Body of pancreas (tissue), 4 donors: ENCODE results near the gene NHSL1. TPM values are rescaled to one million over a fixed set of nuclear protein-coding genes. Genes with fewer than 3 reads are reported as not detected.

Source experiments
- ATAC-seq: fragments of 150-250 bp; one replicate; pipeline ENCODE4 v1.9.1; 2016
- DNase-seq, 4 donors: peaks; one replicate each; pipeline ENCODE4 v3.0.0-alpha.2; 2019
- H3K27ac ChIP-seq, 4 donors: fragments of 200-600 bp; sonication (generic); 1 replicate in 3 of 4; 2 replicates in 1 of 4; pipeline versions ENCODE4 v1.5.1 to v1.6.1; 2016 to 2019; ENCODE audit warnings: mild to moderate bottlenecking in 1 of 4, mixed read lengths in 1 of 4, moderate library complexity in 1 of 4
- H3K27me3 ChIP-seq, 2 donors: fragments of 200-600 bp; sonication (generic); one replicate each; pipeline ENCODE4 v1.6.0; 2016; ENCODE audit warnings: mild to moderate bottlenecking in 1 of 2
- H3K36me3 ChIP-seq, 2 donors: fragments of 200-600 bp; sonication (generic); replicated peaks in 1 of 2; 2 replicates each; pipeline ENCODE4 v1.5.1; 2016; ENCODE audit warnings: low read depth in 2 of 2; ENCODE audit not compliant: insufficient read depth in 1 of 2
- H3K4me1 ChIP-seq: fragments of 200-600 bp; sonication (generic); one replicate; pipeline ENCODE4 v1.6.0; 2016
- H3K4me3 ChIP-seq, 2 donors: fragments of 200-600 bp; sonication (generic); 1 replicate in 1 of 2; 2 replicates in 1 of 2; pipeline ENCODE4 v1.5.1; 2016 to 2019
- H3K9me3 ChIP-seq, 3 donors: fragments of 200-600 bp; sonication (generic); 1 replicate in 2 of 3; 2 replicates in 1 of 3; pipeline ENCODE4 v1.5.1; 2016
- POLR2A ChIP-seq, 3 donors: fragments of 450-650 bp; IDR thresholded peaks; one replicate each; pipeline ENCODE4 v1.6.1; 2016; ENCODE audit warnings: antibody characterized with exemption in 3 of 3, mild to moderate bottlenecking in 2 of 3
- WGBS, 2 donors: methylation state at CpG; one replicate each; pipeline ENCODE4 v1.1.5; 2017; 5-methylcytosine and 5-hydroxymethylcytosine counted together
- intact Hi-C: fragments of 100-400 bp; cut with DNase I; formaldehyde crosslinking; loops from one replicate; pipeline ENCODE4 v1.15.1; 2023
- total RNA-seq, 2 donors: library from RNA; depleted of rRNA; stranded (reverse); fragments of >200 nt; gene quantifications; one replicate each; pipeline ENCODE4 v1.1.0, GENCODE V29; 2016
- TF ChIP-seq, protein P1 (sequence below), 7 experiments: fragments of 450-650 bp in 4 of 7; fragments of 200-600 bp in 3 of 7; sonication (generic) in 3 of 7; IDR thresholded peaks; one replicate each; pipeline ENCODE4 v1.5.1; 2016 to 2019; ENCODE audit warnings: antibody characterized with exemption in 7 of 7

Gene NHSL1
- total RNA-seq, 2 donors from 2014 or later = 5.2 to 7.3 TPM

- no peak for DNase-seq
These were observed 23.2 kb downstream of the NHSL1 start for GRCh38 chr6:138476116-138476515.

DNA sequence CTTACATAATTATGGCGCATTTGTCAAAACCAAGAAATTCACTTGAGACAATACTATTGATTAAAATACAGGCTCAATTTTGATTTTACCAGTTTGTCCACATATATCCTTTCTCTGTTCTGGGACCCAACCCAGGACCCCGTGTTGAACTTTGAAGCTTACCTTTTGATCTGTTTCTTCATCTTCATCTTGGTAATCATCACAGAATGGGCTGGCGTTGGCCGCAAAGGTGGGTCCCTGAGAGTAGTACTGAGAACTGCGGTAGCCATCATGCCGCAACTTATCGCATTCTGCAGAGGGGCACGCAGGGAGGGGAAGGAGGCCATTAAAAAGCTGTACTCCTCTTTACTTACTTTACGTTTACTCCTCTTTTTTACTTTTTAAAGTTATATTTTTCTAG, 26.1 kb downstream of the NHSL1 start:
- 91% methylated on average over 9 of the region's 9 CpGs for WGBS, 2 donors
- Histone ChIP-seq H3K4me3 (no peak overlapping the region), H3K9me3 (no peaks in the 10 kb centered on the region), H3K36me3 (no peaks in the 10 kb centered on the region), H3K27me3 (no peaks in the 10 kb centered on the region), H3K4me1 (no peaks in the 10 kb centered on the region), H3K27ac (no peak overlapping the region)
- ATAC-seq (no peak), DNase-seq (no peak)
- no peak for TF ChIP-seq POLR2A (IDR thresholded peaks at IDR 0.05)
- TF ChIP-seq, protein P1, sequence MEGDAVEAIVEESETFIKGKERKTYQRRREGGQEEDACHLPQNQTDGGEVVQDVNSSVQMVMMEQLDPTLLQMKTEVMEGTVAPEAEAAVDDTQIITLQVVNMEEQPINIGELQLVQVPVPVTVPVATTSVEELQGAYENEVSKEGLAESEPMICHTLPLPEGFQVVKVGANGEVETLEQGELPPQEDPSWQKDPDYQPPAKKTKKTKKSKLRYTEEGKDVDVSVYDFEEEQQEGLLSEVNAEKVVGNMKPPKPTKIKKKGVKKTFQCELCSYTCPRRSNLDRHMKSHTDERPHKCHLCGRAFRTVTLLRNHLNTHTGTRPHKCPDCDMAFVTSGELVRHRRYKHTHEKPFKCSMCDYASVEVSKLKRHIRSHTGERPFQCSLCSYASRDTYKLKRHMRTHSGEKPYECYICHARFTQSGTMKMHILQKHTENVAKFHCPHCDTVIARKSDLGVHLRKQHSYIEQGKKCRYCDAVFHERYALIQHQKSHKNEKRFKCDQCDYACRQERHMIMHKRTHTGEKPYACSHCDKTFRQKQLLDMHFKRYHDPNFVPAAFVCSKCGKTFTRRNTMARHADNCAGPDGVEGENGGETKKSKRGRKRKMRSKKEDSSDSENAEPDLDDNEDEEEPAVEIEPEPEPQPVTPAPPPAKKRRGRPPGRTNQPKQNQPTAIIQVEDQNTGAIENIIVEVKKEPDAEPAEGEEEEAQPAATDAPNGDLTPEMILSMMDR (IDR thresholded peaks at IDR 0.05) = no peak
- intact Hi-C loops = no loop called here

More at GRCh38 chr6:138476116-138476515, 23.2 kb downstream of the NHSL1 start:
- H3K4me3 ChIP-seq = no peak overlapping the region
- no peak for TF ChIP-seq POLR2A (IDR thresholded peaks at IDR 0.05)
- TF ChIP-seq, protein P1 (IDR thresholded peaks at IDR 0.05) = no peak
- H3K9me3 ChIP-seq = no peaks in the 10 kb centered on the region
- ATAC-seq = no peak
- H3K27me3 ChIP-seq = no peaks in the 10 kb centered on the region
- no peaks in the 10 kb centered on the region for H3K36me3 ChIP-seq
- intact Hi-C loops = no loop called here
- H3K4me1 ChIP-seq = peaks cover 17% of the 10 kb centered on the region
- H3K27ac ChIP-seq = no peak overlapping the region

DNA sequence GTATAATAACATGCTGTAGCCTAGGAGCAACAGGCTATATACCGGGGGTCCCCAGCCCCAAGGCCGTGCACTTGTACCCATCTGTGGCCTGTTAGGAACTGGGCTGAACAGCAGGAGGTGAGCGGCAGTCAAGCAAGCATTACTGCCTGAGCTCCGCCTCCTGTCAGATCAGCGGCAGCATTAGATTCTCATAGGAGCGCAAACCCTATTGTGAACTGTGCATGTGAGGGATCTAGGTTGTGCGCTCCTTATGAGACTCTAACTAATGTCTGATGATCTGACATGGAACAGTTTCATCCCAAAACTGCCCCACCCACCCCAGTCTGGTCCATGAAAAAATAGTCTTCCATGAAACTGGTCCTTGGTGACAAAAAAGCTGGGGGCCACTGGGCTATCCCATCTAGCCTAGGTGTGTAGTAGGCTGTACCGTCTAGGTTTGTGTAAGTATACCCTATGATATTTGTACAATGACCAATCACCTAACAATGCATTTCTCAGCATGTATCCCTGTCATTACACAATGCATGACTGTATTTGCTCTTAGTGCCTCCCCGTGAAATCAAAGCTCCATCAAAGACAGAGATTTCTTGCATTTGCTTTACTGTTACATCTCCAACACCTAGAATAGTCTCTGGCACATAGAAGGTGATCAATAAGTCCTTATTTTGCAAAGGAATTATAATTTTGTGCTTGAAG, 30.8 kb downstream of the NHSL1 start:
- Histone ChIP-seq H3K27me3 (no peaks in the 10 kb centered on the region), H3K9me3 (no peaks in the 10 kb centered on the region), H3K4me3 (no peak overlapping the region), H3K4me1 (no peaks in the 10 kb centered on the region), H3K27ac (no peak overlapping the region), H3K36me3 (no peaks in the 10 kb centered on the region)
- intact Hi-C loops = no loop called here
- no peak for ATAC-seq
- WGBS, 2 donors = 94 to 95% methylated on average over 7 to 9 of the region's 9 CpGs
- no peak for DNase-seq
- TF ChIP-seq, protein P1 (IDR thresholded peaks at IDR 0.05) = no peak
- no peak for TF ChIP-seq POLR2A (IDR thresholded peaks at IDR 0.05)

DNA sequence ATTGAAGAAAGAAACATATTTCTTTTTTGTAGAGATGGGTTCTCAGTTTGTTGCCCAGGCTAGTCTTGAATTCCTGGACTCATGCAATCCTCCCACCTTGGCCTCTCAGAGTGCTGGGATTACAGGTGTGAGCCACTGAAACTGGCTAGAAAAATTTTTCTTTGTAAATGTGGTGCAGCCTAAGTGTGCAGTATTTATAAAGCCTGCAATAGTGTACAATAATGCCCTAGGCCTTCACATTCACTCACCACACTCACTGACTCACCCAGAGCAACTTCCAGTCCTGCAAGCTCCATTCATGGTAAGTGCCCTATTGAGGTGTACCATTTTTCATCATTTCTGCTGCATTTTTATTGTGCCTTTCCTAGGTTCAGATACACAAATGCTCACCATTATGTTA, 31.4 kb downstream of the NHSL1 start:
- H3K4me1 ChIP-seq = no peaks in the 10 kb centered on the region

More for the DNA sequence above, 31.4 kb downstream of the NHSL1 start:
- Histone ChIP-seq H3K9me3 (no peaks in the 10 kb centered on the region), H3K36me3 (no peaks in the 10 kb centered on the region), H3K27ac (no peak overlapping the region), H3K27me3 (no peaks in the 10 kb centered on the region), H3K4me3 (no peak overlapping the region)
- ATAC-seq (no peak), DNase-seq (no peak)
- TF ChIP-seq, protein P1 (IDR thresholded peaks at IDR 0.05) = no peak
- no peak for TF ChIP-seq POLR2A (IDR thresholded peaks at IDR 0.05)
- intact Hi-C loops = no loop called here
